GM12874 (cell line): ENCODE measurements around the gene RFLNA.

Experiments
- CTCF ChIP-seq: IDR thresholded peaks from 2 replicates; pipeline ENCODE4 v1.5.1; 2011; ENCODE audit warnings: low read depth, mild to moderate bottlenecking, control low read depth, low read length, moderate library complexity; ENCODE audit not compliant: insufficient read depth

RFLNA gene

DNA sequence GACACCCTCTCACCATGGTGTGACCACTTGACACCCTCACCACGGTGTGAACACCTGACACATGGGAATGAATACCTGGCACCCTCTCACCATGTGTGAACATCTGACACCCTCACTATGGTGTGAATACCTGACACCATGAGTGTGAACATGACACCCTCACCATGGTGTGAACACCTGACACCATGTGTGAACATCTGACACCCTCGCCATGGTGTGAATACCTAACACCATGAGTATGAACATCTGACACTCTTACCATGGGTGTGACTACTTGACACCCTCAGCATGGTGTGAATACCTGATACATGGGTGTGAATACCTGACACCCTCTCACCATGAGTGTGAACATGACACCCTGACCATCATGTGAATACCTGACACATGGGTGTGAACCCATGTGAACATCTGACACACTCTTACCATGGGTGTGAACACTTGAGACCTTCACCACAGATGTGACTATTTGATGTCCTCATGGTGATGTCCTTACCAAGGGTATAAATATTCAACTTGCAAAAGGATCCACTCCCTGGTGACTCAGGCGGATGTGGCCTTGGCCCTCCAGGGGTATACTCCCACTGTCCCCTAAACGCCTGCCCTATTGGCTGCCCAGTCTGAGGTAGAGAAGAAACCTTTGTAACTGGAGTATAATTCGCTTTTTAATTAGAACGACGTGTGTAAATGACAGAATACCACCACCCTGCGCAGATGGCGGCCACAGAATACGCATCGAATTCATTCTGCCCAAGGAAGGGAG lies 29.1 kb downstream of the RFLNA start:
- no peak for TF ChIP-seq CTCF

DNA sequence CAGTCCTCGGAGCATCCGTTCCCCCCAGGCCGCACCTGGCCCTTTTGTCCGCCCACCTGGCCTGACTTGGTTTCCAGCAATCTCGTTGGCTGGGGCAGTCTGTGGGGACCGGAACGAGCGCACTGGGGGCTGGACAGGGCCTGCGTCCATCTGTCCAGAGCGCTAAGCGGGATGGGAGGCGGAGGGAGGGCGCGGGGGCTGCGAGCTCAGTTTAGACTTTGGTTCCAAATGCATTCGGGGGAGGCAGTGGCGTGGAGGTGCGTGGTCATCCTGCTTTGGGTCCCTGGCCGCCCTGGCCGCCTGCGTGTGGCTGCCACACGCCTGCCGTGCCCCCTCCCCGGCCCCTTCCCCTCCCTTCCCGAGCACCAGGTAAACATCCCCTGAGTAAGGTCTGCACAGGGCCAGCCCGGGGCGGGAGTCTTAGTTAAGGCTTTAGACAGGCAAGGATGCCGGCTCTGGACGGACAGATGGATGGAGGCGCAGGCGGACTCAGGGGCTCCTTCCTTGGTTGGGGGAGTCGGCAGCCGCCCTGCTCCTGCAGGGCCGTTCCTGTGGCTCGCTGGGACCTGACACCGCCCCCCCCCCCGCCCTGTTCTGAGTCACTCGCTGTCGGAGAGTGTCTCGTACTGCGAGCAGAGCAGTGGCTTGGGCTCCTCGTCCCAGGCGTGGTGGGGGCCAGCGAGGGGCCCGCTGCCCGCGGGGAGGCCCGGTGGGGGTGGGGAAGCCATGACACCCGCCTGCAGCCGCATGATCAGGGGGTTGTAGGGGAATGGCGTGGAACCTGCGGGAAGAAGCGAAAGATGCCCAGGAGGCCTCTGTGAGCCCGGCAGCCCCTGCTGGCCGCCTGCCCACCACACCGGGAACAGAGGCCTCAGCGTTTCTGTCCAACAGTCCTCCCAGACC lies 30.2 kb downstream of the RFLNA start:
- no peak for TF ChIP-seq CTCF

- TF ChIP-seq CTCF, result no peak
These were observed 31.2 kb downstream of the RFLNA start for GRCh38 chr12:124326104-124326503.

DNA sequence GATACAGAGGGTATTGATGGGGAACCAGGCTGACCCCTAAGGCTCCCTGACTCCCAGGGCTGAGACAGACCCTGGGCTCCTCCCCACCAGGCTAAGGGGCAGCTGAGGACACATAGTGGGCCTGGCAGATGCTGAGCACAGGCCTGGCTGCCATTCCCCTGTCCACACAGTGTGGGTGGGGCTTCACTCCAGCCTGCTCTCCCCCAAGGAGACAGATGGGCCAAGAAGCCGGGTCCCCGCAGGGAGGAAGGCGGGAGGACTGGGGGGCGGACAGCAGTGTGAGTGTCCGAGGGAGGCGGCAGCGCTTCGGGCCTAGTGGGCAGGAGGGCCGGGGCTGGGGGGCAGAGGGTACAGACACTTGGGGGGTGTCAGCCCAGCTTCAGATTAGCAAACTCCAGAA lies 32.0 kb downstream of the RFLNA start:
- TF ChIP-seq CTCF, result no peak

DNA sequence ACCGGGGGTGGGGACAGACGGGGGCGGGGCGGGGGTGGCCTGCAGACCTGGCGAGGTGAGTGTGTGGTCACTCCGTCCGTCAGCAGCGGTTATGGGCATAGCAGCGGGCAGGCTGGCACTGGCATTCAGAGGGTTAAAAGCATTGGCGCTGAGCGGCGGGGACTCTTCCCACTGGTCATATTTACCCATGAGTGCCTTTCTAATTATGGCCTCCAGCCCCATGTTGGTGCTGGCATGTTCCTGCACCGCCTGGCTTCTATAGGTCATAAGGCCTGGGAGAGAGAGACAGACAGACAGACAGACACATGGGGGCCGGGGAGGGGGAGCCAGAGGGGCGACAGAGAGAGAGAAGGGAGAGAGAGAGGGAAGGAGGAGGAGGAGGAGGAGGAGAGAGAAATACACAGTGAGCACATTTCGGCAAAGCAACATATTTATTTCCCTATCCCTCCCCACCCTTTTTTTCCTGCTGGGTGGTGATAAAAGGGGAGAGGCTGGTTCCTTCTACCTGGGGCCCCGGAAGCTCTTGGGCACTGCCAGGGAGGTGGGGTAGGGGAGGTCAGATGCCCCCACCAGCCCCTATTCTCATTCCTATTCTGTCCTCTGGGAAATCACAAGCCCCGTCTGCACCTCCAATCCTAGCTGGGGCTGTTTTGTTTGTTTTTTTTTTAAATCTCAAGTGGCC lies 32.6 kb downstream of the RFLNA start:
- no peak for TF ChIP-seq CTCF

- TF ChIP-seq CTCF, result no peak
These were observed 33.2 kb downstream of the RFLNA start for GRCh38 chr12:124328116-124328515.

DNA sequence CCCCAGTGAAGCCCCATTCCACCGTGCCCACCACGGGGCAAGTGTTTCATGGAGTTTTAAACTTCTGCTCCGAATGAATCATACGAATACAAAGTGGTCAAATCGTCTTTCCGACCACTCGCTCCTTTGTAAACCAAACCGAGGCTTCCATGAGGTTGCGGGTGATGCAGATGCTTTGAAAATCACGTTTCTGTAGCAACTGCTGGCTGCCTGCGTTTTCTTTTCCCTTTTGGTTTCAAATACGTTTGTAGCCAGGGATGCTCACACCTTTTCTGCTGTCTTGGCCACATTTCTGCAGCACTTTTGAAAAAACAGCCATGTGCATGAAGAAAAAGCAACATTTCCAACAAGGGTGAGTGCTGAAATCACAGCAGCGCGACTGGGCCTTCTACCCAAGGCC lies 33.7 kb downstream of the RFLNA start:
- no peak for TF ChIP-seq CTCF
